ENCODE results near the gene ANKRD55.

The ANKRD55 gene

GRCh38 chr5:56147106-56147505, 86.0 kb downstream of the ANKRD55 start:
- ChIA-PET POLR2A (no interaction called here), CTCF (interaction anchor here (1.1 kb wide), 1 partner anchor 20 kb away, joined by 3 read pairs; no protein-coding TSS in a partner anchor)
- TF ChIP-seq CTCF (IDR thresholded peaks at IDR 0.05; ENCODE audit: insufficient read depth, low read length, missing control alignments) = no peak

GRCh38 chr5:56146674-56147073, 86.5 kb downstream of the ANKRD55 start:
- ChIA-PET POLR2A (no interaction called here), CTCF (no interaction called here)
- no peak overlapping the region for H3K4me3 ChIP-seq (ENCODE audit: low read depth, low read length)
- no peak for TF ChIP-seq CTCF (IDR thresholded peaks at IDR 0.05; ENCODE audit: insufficient read depth, low read length, missing control alignments)
- DNase-seq (ENCODE audit: low read depth, low spot score) = no peak

More at GRCh38 chr5:56147106-56147505, 86.0 kb downstream of the ANKRD55 start:
- H3K4me3 ChIP-seq (ENCODE audit: low read depth, low read length) = no peak overlapping the region
- no peak for DNase-seq (ENCODE audit: low read depth, low spot score)

DNA sequence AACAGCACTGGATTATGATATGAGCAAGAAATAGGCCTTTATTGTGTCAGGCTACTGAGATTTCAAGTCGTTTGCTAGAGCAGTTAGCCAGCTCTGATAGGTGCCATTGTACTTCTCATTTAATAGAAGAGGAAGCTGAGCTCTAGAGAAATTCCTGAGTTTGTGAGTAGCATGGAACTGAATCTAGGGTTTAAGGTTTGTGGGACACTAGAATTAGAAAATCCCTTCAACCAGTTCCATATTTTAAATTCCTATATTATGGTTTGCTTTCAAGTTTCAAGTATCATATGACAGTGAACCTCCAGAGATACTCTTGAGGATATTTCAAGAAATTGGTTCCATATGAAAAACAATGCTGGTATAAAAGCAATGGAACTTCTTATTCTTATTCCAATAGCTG, 87.6 kb downstream of the ANKRD55 start:
- ChIA-PET POLR2A (no interaction called here), CTCF (interaction anchor here (0.5 to 1.3 kb wide), 2 partner anchors 14 to 370 kb away, joined by 3 to 4 read pairs; no protein-coding TSS in a partner anchor)
- no peak overlapping the region for H3K4me3 ChIP-seq (ENCODE audit: low read depth, low read length)
- TF ChIP-seq CTCF (IDR thresholded peaks at IDR 0.05; ENCODE audit: insufficient read depth, low read length, missing control alignments) = no peak
- DNase-seq (ENCODE audit: low read depth, low spot score) = no peak

DNA sequence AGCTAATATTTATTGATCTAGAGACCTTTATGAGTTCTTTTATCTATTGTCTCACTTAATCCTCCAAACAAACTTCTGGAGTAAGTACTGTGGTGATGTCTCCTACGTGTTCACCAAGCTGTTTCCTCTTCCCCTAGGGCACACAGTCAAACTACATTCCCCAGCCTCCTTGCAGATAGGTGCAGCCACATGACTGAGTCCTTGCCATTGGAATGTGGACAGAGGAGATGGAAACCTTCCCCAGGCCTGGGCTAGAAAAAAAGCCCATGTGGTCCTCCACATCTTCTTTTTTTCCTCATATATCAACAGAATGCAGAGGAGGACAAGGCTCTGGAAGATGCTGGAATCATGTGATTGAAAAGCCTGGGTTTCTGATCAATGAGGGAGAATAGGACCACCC, 88.0 kb downstream of the ANKRD55 start:
- POLR2A ChIA-PET = no interaction called here
- CTCF ChIA-PET = interaction anchor here (0.5 to 1.3 kb wide), 3 partner anchors 12 to 371 kb away, joined by 3 to 4 read pairs (median 3); no protein-coding TSS in a partner anchor
- H3K4me3 ChIP-seq (ENCODE audit: low read depth, low read length) = no peak overlapping the region
- DNase-seq (ENCODE audit: low read depth, low spot score) = no peak
- no peak for TF ChIP-seq CTCF (IDR thresholded peaks at IDR 0.05; ENCODE audit: insufficient read depth, low read length, missing control alignments)

- DNase-seq (ENCODE audit: low read depth, low spot score) = no peak
- CTCF ChIA-PET = interaction anchor here (1.3 kb wide), 1 partner anchor 13 kb away, joined by 3 read pairs; no protein-coding TSS in a partner anchor
- POLR2A ChIA-PET = no interaction called here
- no peak overlapping the region for H3K4me3 ChIP-seq (ENCODE audit: low read depth, low read length)
- TF ChIP-seq CTCF (IDR thresholded peaks at IDR 0.05; ENCODE audit: insufficient read depth, low read length, missing control alignments) = no peak
Observed at GRCh38 chr5:56144211-56144610, 88.9 kb downstream of the ANKRD55 start.

GRCh38 chr5:56143373-56143714, 89.8 kb downstream of the ANKRD55 start:
- TF ChIP-seq CTCF (IDR thresholded peaks at IDR 0.05; ENCODE audit: insufficient read depth, low read length, missing control alignments) = no peak
- no peak for DNase-seq (ENCODE audit: low read depth, low spot score)
- ChIA-PET CTCF (no interaction called here), POLR2A (no interaction called here)
- H3K4me3 ChIP-seq (ENCODE audit: low read depth, low read length) = no peak overlapping the region

Measured in AG04449 (cell line).